SK-N-MC (cell line): ENCODE data around the gene MBD5.
"Not testable (repeated sequence)": the region's sequence is repeated elsewhere in the genome, so short reads cannot be mapped to it uniquely, and the experiment has no call there.

ENCODE experiments used
- DNase-seq: peaks from one replicate; pipeline ENCODE4 v3.0.0-alpha.2; 2011; ENCODE audit warnings: low read depth, low spot score
- H3K27ac ChIP-seq: fragments of 200-600 bp; sonication (generic); 2 replicates; pipeline ENCODE4 v1.5.1; 2016; ENCODE audit warnings: mixed run types
- H3K36me3 ChIP-seq: fragments of 200-600 bp; sonication (generic); 2 replicates; pipeline ENCODE4 v1.6.1; 2017; ENCODE audit warnings: antibody characterized with exemption, low read length, mixed read lengths; ENCODE audit not compliant: insufficient read depth
- H3K4me3 ChIP-seq: fragments of 200-600 bp; sonication (generic); 2 replicates; pipeline ENCODE4 v1.5.1; 2016
- H3K9ac ChIP-seq: fragments of 200-600 bp; sonication (generic); 2 replicates; pipeline ENCODE4 v1.8.0; 2017; ENCODE audit warnings: mixed run types, mixed read lengths; ENCODE audit not compliant: insufficient read length
- H3K9me3 ChIP-seq: fragments of 200-600 bp; sonication (generic); 2 replicates; pipeline ENCODE4 v1.6.1; 2017; ENCODE audit warnings: low read depth, mild to moderate bottlenecking, antibody characterized with exemption, low read length, moderate library complexity, mixed read lengths
- EZH2 ChIP-seq: fragments of 200-600 bp; sonication (generic); IDR thresholded peaks from one replicate; pipeline ENCODE4 v1.6.1; 2017; ENCODE audit warnings: antibody characterized with exemption
- FOXP2 ChIP-seq: optimal IDR thresholded peaks from 2 replicates; pipeline ENCODE3; 2011; ENCODE audit warnings: mild to moderate bottlenecking, moderate library complexity; ENCODE audit not compliant: insufficient read depth; ENCODE audit errors: extremely low read length, control extremely low read depth
- POLR2AphosphoS5 ChIP-seq: IDR thresholded peaks from 2 replicates; pipeline ENCODE4 v1.6.1; 2012; ENCODE audit warnings: mild to moderate bottlenecking, low read depth, low read length, borderline replicate concordance

Gene MBD5

DNA sequence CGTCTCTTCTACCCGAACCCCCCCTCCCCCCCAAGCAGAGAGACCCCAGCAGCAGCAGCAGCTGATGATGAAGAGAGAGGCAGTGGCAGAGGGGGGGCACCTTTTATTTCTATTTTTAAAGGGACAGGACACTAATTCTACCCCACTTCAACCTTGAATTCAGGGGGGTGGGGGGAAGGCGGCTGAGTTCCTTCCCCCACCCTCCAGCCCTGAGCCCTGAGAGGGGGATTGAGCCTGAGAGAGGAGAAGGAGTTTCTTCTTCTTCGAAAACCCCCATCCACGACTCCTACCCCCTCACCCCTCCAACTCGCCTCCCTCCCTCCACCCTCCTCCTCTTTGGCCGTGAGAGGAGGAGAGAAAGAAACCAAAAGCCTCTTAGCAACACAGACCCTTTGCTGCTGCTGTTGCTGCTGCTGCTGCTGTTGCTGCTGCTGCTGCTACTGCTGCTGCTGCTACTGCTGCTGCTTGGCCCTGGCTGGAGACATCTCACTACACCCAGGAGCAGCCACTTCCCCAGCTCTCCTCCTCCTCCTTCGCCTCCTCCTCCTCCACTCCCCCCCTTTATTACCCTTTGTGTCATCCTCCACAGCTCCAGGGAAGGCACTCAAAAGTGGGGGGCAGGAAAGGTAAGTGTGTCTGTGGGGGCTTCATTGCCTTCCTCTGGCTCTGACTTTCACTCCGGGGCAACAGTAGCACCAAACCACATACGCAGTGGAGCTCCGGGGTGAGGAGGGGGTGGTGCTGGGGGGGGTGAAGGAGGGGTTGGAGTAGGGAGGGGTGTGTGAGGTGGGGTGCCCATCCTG, at the start of gene MBD5:
Gene MBD5 (plus strand): TSS at position 33 of the 803 bp plus-strand sequence.
- DNase-seq: no peak
- peaks cover 17% of the 10 kb centered on the region for H3K36me3 ChIP-seq
- H3K27ac ChIP-seq: peak within 1 kb of the TSS; percentile 73; the same call in 1 of the 2 replicates
- H3K9ac ChIP-seq: peak within 1 kb of the TSS; percentile 88
- H3K9me3 ChIP-seq: no peaks in the 10 kb centered on the region
- H3K4me3 ChIP-seq: peak within 1 kb of the TSS; percentile 99
- TF ChIP-seq EZH2: no peak
- TF ChIP-seq FOXP2: no peak
- TF ChIP-seq POLR2AphosphoS5: no peak; the same call in none of the 2 replicates

GRCh38 chr2:147976102-147976501, 44.8 kb upstream of the MBD5 start:
- no peak for DNase-seq
- Histone ChIP-seq H3K27ac (no peak overlapping the region), H3K9me3 (no peaks in the 10 kb centered on the region), H3K4me3 (no peak overlapping the region), H3K9ac (no peak overlapping the region), H3K36me3 (peaks cover 21% of the 10 kb centered on the region)
- no peak for TF ChIP-seq POLR2AphosphoS5
- no peak for TF ChIP-seq EZH2
- no peak for TF ChIP-seq FOXP2

- TF ChIP-seq FOXP2: no peak
- TF ChIP-seq POLR2AphosphoS5: no peak
- no peak for TF ChIP-seq EZH2
- Histone ChIP-seq H3K4me3 (no peak overlapping the region), H3K36me3 (peaks cover 15% of the 10 kb centered on the region), H3K9me3 (no peaks in the 10 kb centered on the region), H3K27ac (no peak overlapping the region), H3K9ac (no peak overlapping the region)
- no peak for DNase-seq
These were observed 43.2 kb upstream of the MBD5 start for GRCh38 chr2:147977679-147978078.

DNA sequence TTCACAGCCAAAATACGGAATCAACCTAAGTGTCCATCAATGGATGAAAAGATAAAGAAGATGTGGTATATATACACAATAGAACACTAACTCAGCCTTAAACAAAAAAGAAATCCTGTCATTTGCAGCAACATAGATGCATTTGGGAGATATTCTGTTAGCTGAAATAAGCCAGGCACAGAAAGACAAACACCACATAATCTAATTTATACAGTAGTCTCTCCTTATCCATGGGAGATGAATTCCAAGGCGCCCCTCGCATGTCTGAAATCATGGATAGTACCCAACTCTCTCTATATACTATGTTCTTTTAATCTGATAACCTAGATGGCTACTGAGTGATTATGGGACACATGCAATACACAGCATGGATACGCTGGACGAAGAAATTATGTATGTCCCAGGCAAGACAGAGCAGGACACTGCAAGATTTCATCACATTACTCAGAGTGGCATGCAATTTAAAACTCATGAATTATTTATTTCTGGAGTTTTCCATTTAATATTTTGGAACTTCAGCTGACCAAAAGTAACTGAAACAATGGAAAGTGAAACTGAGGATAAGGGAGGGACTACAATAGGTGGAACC, 39.9 kb upstream of the MBD5 start:
- DNase-seq: no peak
- Histone ChIP-seq H3K36me3 (peaks cover 10% of the 10 kb centered on the region), H3K4me3 (no peak overlapping the region), H3K9ac (no peak overlapping the region), H3K27ac (no peak overlapping the region), H3K9me3 (no peaks in the 10 kb centered on the region)
- TF ChIP-seq FOXP2 (no peak), POLR2AphosphoS5 (no peak), EZH2 (no peak)

- no peaks in the 10 kb centered on the region for H3K9me3 ChIP-seq
These were observed 31.8 kb upstream of the MBD5 start for GRCh38 chr2:147989102-147989501.

DNA sequence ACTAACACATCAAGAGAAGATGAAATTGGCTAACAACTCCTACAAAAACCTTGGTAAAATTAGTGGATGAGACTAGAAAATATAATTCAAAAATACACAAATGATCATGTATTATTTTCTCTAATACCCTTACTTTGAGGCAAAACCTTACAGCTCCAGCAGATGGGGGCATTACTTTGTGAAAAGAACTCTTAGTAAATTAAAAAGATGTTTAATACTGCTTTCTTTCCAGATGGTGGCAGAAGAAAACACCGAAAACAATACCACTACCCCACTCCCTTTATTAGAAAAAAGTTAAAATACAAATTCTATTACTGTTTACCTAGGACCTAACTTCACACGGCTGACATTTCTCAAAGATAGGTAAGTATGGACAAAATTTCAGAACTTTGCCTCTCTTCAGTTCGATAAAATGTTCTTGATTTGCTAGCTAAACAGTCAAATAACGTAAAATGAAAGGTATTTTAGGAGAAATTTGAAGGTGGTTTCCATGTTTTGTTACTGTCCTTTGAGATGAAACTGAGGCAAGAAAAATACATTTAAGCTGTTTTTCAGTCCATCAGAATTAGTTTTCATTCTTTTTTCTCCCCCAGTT, 31.0 kb upstream of the MBD5 start:
- peak; percentile 42 for DNase-seq
- peak overlapping the region; percentile 5 for H3K9ac ChIP-seq
- no peak for TF ChIP-seq EZH2
- no peak for TF ChIP-seq FOXP2
- no peak for TF ChIP-seq POLR2AphosphoS5

More at GRCh38 chr2:147989102-147989501, 31.8 kb upstream of the MBD5 start:
- Histone ChIP-seq H3K9ac (no peak overlapping the region), H3K4me3 (no peak overlapping the region), H3K36me3 (no peaks in the 10 kb centered on the region), H3K27ac (no peak overlapping the region)
- no peak for DNase-seq
- TF ChIP-seq POLR2AphosphoS5: no peak
- TF ChIP-seq FOXP2: no peak
- TF ChIP-seq EZH2: no peak

DNA sequence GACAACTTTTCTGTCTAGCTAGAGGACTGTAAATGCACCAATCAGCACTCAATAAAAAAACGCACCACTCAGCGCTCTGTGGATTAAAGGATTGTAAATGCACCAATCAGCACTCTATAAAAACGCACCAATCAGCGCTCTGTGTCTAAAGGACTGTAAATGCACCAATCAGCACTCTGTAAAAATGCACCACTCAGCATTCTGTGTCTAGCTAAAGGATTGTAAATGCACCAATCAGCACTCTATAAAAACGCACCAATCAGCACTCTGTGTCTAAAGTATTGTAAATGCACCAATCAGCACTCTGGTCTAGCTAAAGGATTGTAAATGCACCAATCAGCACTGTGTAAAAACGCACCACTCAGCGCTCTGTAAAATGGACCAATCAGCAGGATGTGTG, 25.9 kb upstream of the MBD5 start:
- not testable (repeated sequence) for H3K4me3 ChIP-seq, DNase-seq, H3K27ac ChIP-seq, H3K9me3 ChIP-seq, H3K9ac ChIP-seq
- peaks cover 29% of the 10 kb centered on the region for H3K36me3 ChIP-seq

More for the DNA sequence above, 31.0 kb upstream of the MBD5 start:
- Histone ChIP-seq H3K4me3 (no peak overlapping the region), H3K36me3 (peaks cover under 1% of the 10 kb centered on the region; the same call in 1 of the 2 replicates), H3K27ac (no peak overlapping the region), H3K9me3 (no peaks in the 10 kb centered on the region)

GRCh38 chr2:147996828-147997227, 24.1 kb upstream of the MBD5 start:
- peaks cover 8% of the 10 kb centered on the region; the same call in 1 of the 2 replicates for H3K9me3 ChIP-seq
- TF ChIP-seq EZH2: no peak
- TF ChIP-seq POLR2AphosphoS5: no peak
- no peak for TF ChIP-seq FOXP2
- no peak overlapping the region for H3K4me3 ChIP-seq
- DNase-seq: no peak
- no peak overlapping the region for H3K9ac ChIP-seq
- no peak overlapping the region for H3K27ac ChIP-seq
- H3K36me3 ChIP-seq: peaks cover 29% of the 10 kb centered on the region
